HCT116 (cell line): ENCODE data around the gene TIAM2. TPM values are rescaled to one million over a fixed set of nuclear protein-coding genes. Genes with fewer than 3 reads are reported as not detected.

Experiments used
- ATAC-seq: fragments of 200-7000 bp; cut with Tn5 transposase; 2 replicates; pipeline ENCODE4 v1.9.1; 2020; ENCODE audit warnings: mild to moderate bottlenecking, moderate library complexity
- BruUV-seq: library from RNA; stranded (reverse); fragments of 400-500 nt; replicated peaks from 2 replicates; lab custom pipeline; 2021; lab: Mats Ljungman, UMichigan
- CTCF ChIA-PET: fragments of 300-600 bp; sonication (Branson Sonifier 250); formaldehyde crosslinking; loops from one replicate; lab custom pipeline; 2021; ENCODE audit warnings: antibody characterized with exemption; lab: Charles Lee
- POLR2A ChIA-PET: fragments of 300-600, 350-600 bp; sonication (Branson Sonifier 250); formaldehyde crosslinking; loops from one replicate; lab custom pipeline; 2021; ENCODE audit warnings: antibody characterized with exemption; lab: Charles Lee
- RAD21 ChIA-PET, 2 experiments: fragments of 300-600 bp; sonication (Branson Sonifier 250); formaldehyde crosslinking; loops; one replicate each; lab custom pipeline; 2023; ENCODE audit warnings: low total read pairs in 2 of 2; ENCODE audit not compliant: uncharacterized antibody in 2 of 2, unreplicated experiment in 2 of 2, low non-redundant PET in 1 of 2; lab: Charles Lee
- DNase-seq: peaks from one replicate; pipeline ENCODE4 v3.0.0-alpha.2; 2010; ENCODE audit warnings: low read depth, low spot score
- H2AFZ ChIP-seq: fragments of 200-600 bp; shearing (Covaris generic), sonication (generic); 2 replicates; pipeline ENCODE4 v1.6.1; 2017; ENCODE audit warnings: low read depth, mixed run types, mixed read lengths, antibody characterized with exemption, low read length; ENCODE audit not compliant: poor library complexity, severe bottlenecking
- H3K27ac ChIP-seq: 2 replicates; pipeline ENCODE4 v1.5.1; 2012; ENCODE audit warnings: low read depth, low read length
- H3K27me3 ChIP-seq: fragments of 200-600 bp; sonication (generic); 2 replicates; pipeline ENCODE4 v1.6.1; 2016; ENCODE audit warnings: mixed run types, low read length, mixed read lengths; ENCODE audit not compliant: insufficient read depth
- H3K36me3 ChIP-seq, 2 experiments: fragments of 200-500 bp in 1 of 2; fragments of 200-600 bp in 1 of 2; sonication (Bioruptor generic) in 1 of 2; sonication (generic) in 1 of 2; 2 replicates each; pipeline versions ENCODE4 v1.5.1 to v1.6.1; 2014 to 2016; ENCODE audit warnings: low read length in 2 of 2, inconsistent platforms in 1 of 2, mixed read lengths in 1 of 2, mixed run types in 1 of 2; ENCODE audit not compliant: insufficient read depth in 2 of 2, control insufficient read depth in 1 of 2
- H3K4me1 ChIP-seq, 2 experiments: fragments of 200-600 bp in 1 of 2; sonication (generic) in 1 of 2; 2 replicates each; pipeline versions ENCODE4 v1.5.1 to v1.6.1; 2012 to 2017; ENCODE audit warnings: low read length in 2 of 2, inconsistent platforms in 1 of 2, mild to moderate bottlenecking in 1 of 2, mixed read lengths in 1 of 2, mixed run types in 1 of 2, moderate library complexity in 1 of 2; ENCODE audit not compliant: insufficient read depth in 2 of 2, control insufficient read depth in 1 of 2
- H3K4me2 ChIP-seq: fragments of 200-600 bp; sonication (generic); 2 replicates; pipeline ENCODE4 v1.6.1; 2017; ENCODE audit warnings: mixed run types, low read length, mixed read lengths
- H3K4me3 ChIP-seq, 2 experiments: fragments of 200-600 bp in 1 of 2; sonication (generic) in 1 of 2; replicated peaks in 1 of 2; 2 replicates each; pipeline ENCODE4 v1.5.1; 2011 to 2016; ENCODE audit warnings: low read length in 2 of 2, control low read depth in 1 of 2, low read depth in 1 of 2, mild to moderate bottlenecking in 1 of 2, mixed read lengths in 1 of 2, mixed run types in 1 of 2
- H3K79me2 ChIP-seq: fragments of 200-600 bp; sonication (generic); 2 replicates; pipeline ENCODE4 v1.6.1; 2017; ENCODE audit warnings: mild to moderate bottlenecking, mixed run types, low read length, moderate library complexity, mixed read lengths; ENCODE audit not compliant: insufficient read depth
- H3K9ac ChIP-seq: fragments of 200-600 bp; sonication (generic); 2 replicates; pipeline ENCODE4 v1.6.1; 2016; ENCODE audit warnings: low read length, mixed read lengths
- H3K9me2 ChIP-seq: fragments of 200-600 bp; sonication (generic), shearing (Covaris generic); 2 replicates; pipeline ENCODE4 v1.6.1; 2017; ENCODE audit warnings: mixed run types, mild to moderate bottlenecking, moderate library complexity; ENCODE audit not compliant: insufficient read depth
- H3K9me3 ChIP-seq, 2 experiments: fragments of 200-500 bp in 1 of 2; fragments of 200-600 bp in 1 of 2; sonication (Bioruptor generic) in 1 of 2; sonication (generic) in 1 of 2; 2 replicates each; pipeline ENCODE4 v1.6.1; 2014 to 2017; ENCODE audit warnings: low read length in 2 of 2, mixed read lengths in 2 of 2, inconsistent platforms in 1 of 2, low read depth in 1 of 2, mild to moderate bottlenecking in 1 of 2, mixed run types in 1 of 2, moderate library complexity in 1 of 2; ENCODE audit not compliant: control insufficient read depth in 1 of 2, insufficient read depth in 1 of 2
- H4K20me1 ChIP-seq: fragments of 200-600 bp; sonication (generic), shearing (Covaris generic); 2 replicates; pipeline ENCODE4 v1.6.1; 2017; ENCODE audit warnings: mixed run types, mild to moderate bottlenecking, moderate library complexity; ENCODE audit not compliant: insufficient read depth
- EGR1 ChIP-seq: IDR thresholded peaks from 2 replicates; pipeline ENCODE4 v1.6.1; 2012; ENCODE audit warnings: low read depth
- ELF1 ChIP-seq: IDR thresholded peaks from 2 replicates; pipeline ENCODE4 v1.6.1; 2012; ENCODE audit warnings: low read depth, borderline replicate concordance
- EZH2phosphoT487 ChIP-seq: fragments of 200-600 bp; IDR thresholded peaks from 2 replicates; pipeline ENCODE4 v1.6.1; 2018; ENCODE audit warnings: antibody characterized with exemption, borderline replicate concordance
- FOSL1 ChIP-seq: IDR thresholded peaks from 2 replicates; pipeline ENCODE4 v1.6.1; 2012; ENCODE audit warnings: low read depth
- JUND ChIP-seq: IDR thresholded peaks from 2 replicates; pipeline ENCODE4 v1.6.1; 2012
- RAD21 ChIP-seq: IDR thresholded peaks from 2 replicates; pipeline ENCODE4 v1.6.1; 2012; ENCODE audit warnings: low read depth, mild to moderate bottlenecking
- YY1 ChIP-seq: IDR thresholded peaks from 2 replicates; pipeline ENCODE4 v1.6.1; 2011; ENCODE audit warnings: low read length, low read depth, moderate library complexity, mild to moderate bottlenecking; ENCODE audit not compliant: insufficient replicate concordance; ENCODE audit errors: extremely low read depth
- ZNF274 ChIP-seq: fragments of 200-500 bp; sonication (Bioruptor generic); IDR thresholded peaks from 2 replicates; pipeline ENCODE4 v1.6.1; 2014; ENCODE audit warnings: mild to moderate bottlenecking, low read depth, low read length, inconsistent platforms
- intact Hi-C: fragments of 100-400 bp; cut with micrococcal nuclease; formaldehyde crosslinking; loops from 2 replicates; pipeline ENCODE4 v1.10.0; 2022
- total RNA-seq: library from RNA; stranded (reverse); gene quantifications from one replicate; pipeline ENCODE4 v1.2.1, GENCODE V29; 2021; ENCODE audit not compliant: unreplicated experiment
- TF ChIP-seq, protein P1 (sequence below), 3 experiments: fragments of 200-600 bp in 1 of 3; sonication (generic) in 1 of 3; IDR thresholded peaks in 2 of 3; conservative IDR thresholded peaks in 1 of 3; 2 replicates each; pipeline ENCODE4 v1.5.1; 2012 to 2017; ENCODE audit warnings: low read depth in 2 of 3, low read length in 2 of 3, antibody characterized with exemption in 1 of 3, borderline replicate concordance in 1 of 3, control low read depth in 1 of 3, mild to moderate bottlenecking in 1 of 3, mixed read lengths in 1 of 3, mixed run types in 1 of 3, moderate library complexity in 1 of 3; ENCODE audit not compliant: insufficient read depth in 1 of 3
- TF ChIP-seq, protein P2 (sequence below): IDR thresholded peaks from 2 replicates; pipeline ENCODE4 v1.6.1; 2011; ENCODE audit warnings: mild to moderate bottlenecking, low read length, moderate library complexity; ENCODE audit not compliant: insufficient replicate concordance; ENCODE audit errors: extremely low read depth
- TF ChIP-seq, protein P3 (sequence below): IDR thresholded peaks from 2 replicates; pipeline ENCODE4 v1.6.1; 2012

Gene TIAM2
- total RNA-seq, 1 experiment from 2014 or later, result 9.4 TPM

DNA sequence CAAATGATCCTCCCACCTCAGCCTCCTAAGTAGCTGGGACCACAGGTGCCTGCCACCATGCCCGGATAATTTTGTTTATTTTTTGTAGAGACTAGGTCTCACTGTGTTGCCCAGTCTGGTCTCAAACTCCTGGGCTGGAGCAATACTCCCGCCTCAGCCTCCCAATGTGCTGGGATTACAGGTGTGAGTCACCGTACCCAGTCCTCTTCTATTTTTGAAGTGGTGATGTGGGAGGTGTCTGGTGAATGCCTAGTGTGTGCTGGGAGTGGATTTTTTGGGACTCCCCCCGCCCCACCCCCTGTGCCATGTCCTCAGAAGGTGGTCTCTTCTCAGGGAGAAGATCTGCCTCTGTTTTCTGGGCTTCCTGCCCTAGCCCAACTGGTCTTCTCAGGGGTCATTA, 220.8 kb downstream of the TIAM2 start:
- no peaks in the 10 kb centered on the region for H3K27me3 ChIP-seq
- no TSS peak for BruUV-seq
- H3K36me3 ChIP-seq, result no peaks in the 10 kb centered on the region
- H3K4me2 ChIP-seq, result peak overlapping the region; percentile 21; the same call in 1 of the 2 replicates
- H3K4me1 ChIP-seq, result peaks cover 0 to 7% of the 10 kb centered on the region in 2 experiments; a peak in 2 of 4 replicates
- H2AFZ ChIP-seq, result no peak overlapping the region
- no peak for DNase-seq
- ATAC-seq, result peak; percentile 62
- no peaks in the 10 kb centered on the region for H3K9me3 ChIP-seq
- no peaks in the 10 kb centered on the region for H3K79me2 ChIP-seq
- no peak overlapping the region for H3K4me3 ChIP-seq
- intact Hi-C loops, result no loop called here
- H3K27ac ChIP-seq, result no peak overlapping the region
- no peaks in the 10 kb centered on the region for H3K9me2 ChIP-seq
- TF ChIP-seq JUND, result 0 out of 2 replicates have a peak, but pooled peaks have one; percentile 23
- TF ChIP-seq, protein P1, sequence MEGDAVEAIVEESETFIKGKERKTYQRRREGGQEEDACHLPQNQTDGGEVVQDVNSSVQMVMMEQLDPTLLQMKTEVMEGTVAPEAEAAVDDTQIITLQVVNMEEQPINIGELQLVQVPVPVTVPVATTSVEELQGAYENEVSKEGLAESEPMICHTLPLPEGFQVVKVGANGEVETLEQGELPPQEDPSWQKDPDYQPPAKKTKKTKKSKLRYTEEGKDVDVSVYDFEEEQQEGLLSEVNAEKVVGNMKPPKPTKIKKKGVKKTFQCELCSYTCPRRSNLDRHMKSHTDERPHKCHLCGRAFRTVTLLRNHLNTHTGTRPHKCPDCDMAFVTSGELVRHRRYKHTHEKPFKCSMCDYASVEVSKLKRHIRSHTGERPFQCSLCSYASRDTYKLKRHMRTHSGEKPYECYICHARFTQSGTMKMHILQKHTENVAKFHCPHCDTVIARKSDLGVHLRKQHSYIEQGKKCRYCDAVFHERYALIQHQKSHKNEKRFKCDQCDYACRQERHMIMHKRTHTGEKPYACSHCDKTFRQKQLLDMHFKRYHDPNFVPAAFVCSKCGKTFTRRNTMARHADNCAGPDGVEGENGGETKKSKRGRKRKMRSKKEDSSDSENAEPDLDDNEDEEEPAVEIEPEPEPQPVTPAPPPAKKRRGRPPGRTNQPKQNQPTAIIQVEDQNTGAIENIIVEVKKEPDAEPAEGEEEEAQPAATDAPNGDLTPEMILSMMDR (IDR thresholded peaks at IDR 0.05 in 2 of 3, conservative IDR thresholded peaks at IDR 0.05 in 1 of 3; ENCODE audit: borderline replicate concordance in 1 of 3, insufficient read depth in 1 of 3, low read depth in 2 of 3, low read length in 2 of 3), result no peak
- H4K20me1 ChIP-seq, result no peaks in the 10 kb centered on the region
- ChIA-PET POLR2A (no interaction called here), RAD21 (no interaction called here), CTCF (no interaction called here)
- no peak overlapping the region for H3K9ac ChIP-seq

DNA sequence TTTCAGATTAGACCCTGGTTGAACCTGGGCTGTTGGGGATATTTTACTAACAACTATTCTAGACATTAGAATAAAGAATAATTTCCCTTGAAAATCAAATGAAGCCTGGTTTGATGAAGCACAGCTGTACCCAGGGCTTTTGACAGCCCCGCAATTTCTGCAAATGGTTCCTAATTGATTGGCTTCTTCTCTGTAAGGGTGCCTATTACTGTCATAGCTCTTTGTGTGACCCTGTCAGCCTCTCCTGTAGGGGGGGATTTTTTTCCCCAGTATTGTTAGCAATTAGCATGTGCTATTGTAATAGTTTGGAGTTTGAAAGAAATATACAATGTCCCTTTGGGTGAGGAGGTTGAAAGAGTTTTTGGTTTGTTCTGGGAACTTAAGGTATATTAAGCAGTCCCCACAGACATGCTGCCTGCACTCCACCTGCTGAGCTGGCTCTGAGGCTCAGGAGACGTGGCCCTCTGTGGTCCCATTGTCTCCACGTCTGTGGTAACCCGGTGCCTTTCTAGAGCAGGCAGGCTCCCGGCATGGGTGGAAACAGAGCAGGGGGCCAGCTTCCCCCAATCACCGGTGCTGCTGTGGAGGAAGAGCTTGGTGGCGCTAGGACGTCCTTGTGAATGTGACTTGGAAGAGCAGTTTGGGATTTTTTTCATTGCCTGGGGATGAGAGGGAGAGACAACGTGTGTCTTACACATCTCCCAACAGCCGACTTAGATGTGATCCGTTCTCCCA, 221.4 kb downstream of the TIAM2 start:
- intact Hi-C loops, result no loop called here
- Histone ChIP-seq H3K9ac (no peak overlapping the region), H3K27ac (no peak overlapping the region), H3K36me3 (no peaks in the 10 kb centered on the region), H3K4me2 (peak overlapping the region; percentile 21; the same call in 1 of the 2 replicates), H4K20me1 (no peaks in the 10 kb centered on the region), H2AFZ (no peak overlapping the region), H3K9me3 (no peaks in the 10 kb centered on the region), H3K4me3 (no peak overlapping the region), H3K4me1 (peaks cover 0 to 7% of the 10 kb centered on the region in 2 experiments; a peak in 2 of 4 replicates), H3K79me2 (no peaks in the 10 kb centered on the region), H3K9me2 (no peaks in the 10 kb centered on the region), H3K27me3 (no peaks in the 10 kb centered on the region)
- ChIA-PET POLR2A (no interaction called here), CTCF (no interaction called here), RAD21 (no interaction called here)
- DNase-seq (no peak), ATAC-seq (peak; percentile 34; the same call in 1 of the 2 replicates)
- BruUV-seq, result no TSS peak
- TF ChIP-seq ELF1, result no peak
- no peak for TF ChIP-seq RAD21
- no peak for TF ChIP-seq EGR1
- TF ChIP-seq, protein P2, sequence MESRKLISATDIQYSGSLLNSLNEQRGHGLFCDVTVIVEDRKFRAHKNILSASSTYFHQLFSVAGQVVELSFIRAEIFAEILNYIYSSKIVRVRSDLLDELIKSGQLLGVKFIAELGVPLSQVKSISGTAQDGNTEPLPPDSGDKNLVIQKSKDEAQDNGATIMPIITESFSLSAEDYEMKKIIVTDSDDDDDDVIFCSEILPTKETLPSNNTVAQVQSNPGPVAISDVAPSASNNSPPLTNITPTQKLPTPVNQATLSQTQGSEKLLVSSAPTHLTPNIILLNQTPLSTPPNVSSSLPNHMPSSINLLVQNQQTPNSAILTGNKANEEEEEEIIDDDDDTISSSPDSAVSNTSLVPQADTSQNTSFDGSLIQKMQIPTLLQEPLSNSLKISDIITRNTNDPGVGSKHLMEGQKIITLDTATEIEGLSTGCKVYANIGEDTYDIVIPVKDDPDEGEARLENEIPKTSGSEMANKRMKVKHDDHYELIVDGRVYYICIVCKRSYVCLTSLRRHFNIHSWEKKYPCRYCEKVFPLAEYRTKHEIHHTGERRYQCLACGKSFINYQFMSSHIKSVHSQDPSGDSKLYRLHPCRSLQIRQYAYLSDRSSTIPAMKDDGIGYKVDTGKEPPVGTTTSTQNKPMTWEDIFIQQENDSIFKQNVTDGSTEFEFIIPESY, result no peak
- no peak for TF ChIP-seq ZNF274
- TF ChIP-seq, protein P3, sequence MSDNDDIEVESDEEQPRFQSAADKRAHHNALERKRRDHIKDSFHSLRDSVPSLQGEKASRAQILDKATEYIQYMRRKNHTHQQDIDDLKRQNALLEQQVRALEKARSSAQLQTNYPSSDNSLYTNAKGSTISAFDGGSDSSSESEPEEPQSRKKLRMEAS, result no peak
- no peak for TF ChIP-seq FOSL1
- TF ChIP-seq, protein P1 (IDR thresholded peaks at IDR 0.05 in 2 of 3, conservative IDR thresholded peaks at IDR 0.05 in 1 of 3; ENCODE audit: borderline replicate concordance in 1 of 3, insufficient read depth in 1 of 3, low read depth in 2 of 3, low read length in 2 of 3), result no peak
- no peak for TF ChIP-seq YY1
- no peak for TF ChIP-seq EZH2phosphoT487
